Lower leg skin (tissue), 4 donors: ENCODE measurements around the gene DNAI7. TPM values are rescaled to one million over a fixed set of nuclear protein-coding genes. Genes with fewer than 3 reads are reported as not detected.

Experiments used
- DNase-seq, 2 donors: peaks; one replicate each; pipeline ENCODE4 v3.0.0-alpha.2; 2019; ENCODE audit warnings: low spot score in 2 of 2
- H3K4me3 ChIP-seq: fragments of 200-600 bp; sonication (generic); 2 replicates; pipeline ENCODE4 v1.5.1; 2017; ENCODE audit warnings: mild to moderate bottlenecking, low read depth; ENCODE audit not compliant: poor library complexity, severe bottlenecking
- POLR2A ChIP-seq, 2 donors: fragments of 450-650 bp; IDR thresholded peaks; one replicate each; pipeline ENCODE4 v1.6.1; 2016 to 2017; ENCODE audit warnings: antibody characterized with exemption in 2 of 2, mild to moderate bottlenecking in 1 of 2, moderate library complexity in 1 of 2
- WGBS, 2 donors: methylation state at CpG; one replicate each; pipeline ENCODE4 v1.1.5; 2018; 5-methylcytosine and 5-hydroxymethylcytosine counted together
- intact Hi-C: fragments of 100-400 bp; cut with DNase I; formaldehyde crosslinking; loops from one replicate; pipeline ENCODE4 v1.15.0; 2023; ENCODE audit warnings: low total_unique reads
- total RNA-seq, 4 donors: library from RNA; depleted of rRNA; stranded (reverse); fragments of >200 nt; gene quantifications; one replicate each; pipeline ENCODE4 v1.1.0, GENCODE V29; 2016
- TF ChIP-seq, protein P1 (sequence below), 3 donors: fragments of 450-650 bp; IDR thresholded peaks; one replicate each; pipeline ENCODE4 v1.5.1; 2016; ENCODE audit warnings: antibody characterized with exemption in 3 of 3, mild to moderate bottlenecking in 3 of 3, moderate library complexity in 2 of 3

Gene DNAI7
- total RNA-seq, 4 donors from 2014 or later: 1.0 to 3.4 (median 2.1) TPM

DNA sequence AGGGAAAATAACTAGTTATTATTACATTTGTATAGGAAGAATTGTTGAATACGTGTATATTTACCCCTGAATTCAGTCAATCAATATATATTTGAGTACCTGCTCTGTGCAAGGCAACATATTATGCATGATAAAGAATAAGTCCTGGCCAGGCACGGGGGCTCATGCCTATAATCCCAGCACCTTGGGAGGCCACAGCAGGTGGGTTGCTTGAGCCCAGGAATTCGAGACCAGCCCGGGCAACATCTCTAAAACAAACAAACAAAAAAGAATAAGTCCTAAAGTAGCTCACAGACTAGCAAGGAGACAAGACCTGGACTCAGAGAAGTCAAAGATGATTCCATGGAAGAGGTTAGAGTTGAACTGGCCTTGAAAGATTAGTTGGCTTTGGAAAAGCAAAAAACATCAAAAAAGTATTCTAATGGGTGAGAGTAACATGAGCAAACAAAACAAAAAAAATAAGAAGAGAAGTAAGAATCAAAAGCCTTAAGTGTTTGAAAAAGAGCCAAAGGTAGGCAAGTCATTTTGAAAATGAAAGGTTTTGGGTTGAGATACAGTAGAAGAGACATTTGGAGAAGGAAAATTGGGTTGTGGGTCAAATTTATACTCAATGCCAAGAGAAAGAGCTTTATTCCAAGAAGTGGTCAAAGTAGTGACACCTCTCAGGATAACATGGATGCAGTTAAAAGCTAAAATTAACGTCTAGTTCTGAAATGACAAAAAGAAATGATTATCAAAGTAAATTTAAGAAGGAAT, 130.9 kb downstream of the DNAI7 start:
- TF ChIP-seq, protein P1, sequence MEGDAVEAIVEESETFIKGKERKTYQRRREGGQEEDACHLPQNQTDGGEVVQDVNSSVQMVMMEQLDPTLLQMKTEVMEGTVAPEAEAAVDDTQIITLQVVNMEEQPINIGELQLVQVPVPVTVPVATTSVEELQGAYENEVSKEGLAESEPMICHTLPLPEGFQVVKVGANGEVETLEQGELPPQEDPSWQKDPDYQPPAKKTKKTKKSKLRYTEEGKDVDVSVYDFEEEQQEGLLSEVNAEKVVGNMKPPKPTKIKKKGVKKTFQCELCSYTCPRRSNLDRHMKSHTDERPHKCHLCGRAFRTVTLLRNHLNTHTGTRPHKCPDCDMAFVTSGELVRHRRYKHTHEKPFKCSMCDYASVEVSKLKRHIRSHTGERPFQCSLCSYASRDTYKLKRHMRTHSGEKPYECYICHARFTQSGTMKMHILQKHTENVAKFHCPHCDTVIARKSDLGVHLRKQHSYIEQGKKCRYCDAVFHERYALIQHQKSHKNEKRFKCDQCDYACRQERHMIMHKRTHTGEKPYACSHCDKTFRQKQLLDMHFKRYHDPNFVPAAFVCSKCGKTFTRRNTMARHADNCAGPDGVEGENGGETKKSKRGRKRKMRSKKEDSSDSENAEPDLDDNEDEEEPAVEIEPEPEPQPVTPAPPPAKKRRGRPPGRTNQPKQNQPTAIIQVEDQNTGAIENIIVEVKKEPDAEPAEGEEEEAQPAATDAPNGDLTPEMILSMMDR (IDR thresholded peaks at IDR 0.05): no peak
- no peak for TF ChIP-seq POLR2A (IDR thresholded peaks at IDR 0.05)
- DNase-seq: no peak
- 78 to 83% methylated on average over 5 of the region's 5 CpGs for WGBS, 2 donors
- intact Hi-C loops: no loop called here
- no peak overlapping the region for H3K4me3 ChIP-seq

DNA sequence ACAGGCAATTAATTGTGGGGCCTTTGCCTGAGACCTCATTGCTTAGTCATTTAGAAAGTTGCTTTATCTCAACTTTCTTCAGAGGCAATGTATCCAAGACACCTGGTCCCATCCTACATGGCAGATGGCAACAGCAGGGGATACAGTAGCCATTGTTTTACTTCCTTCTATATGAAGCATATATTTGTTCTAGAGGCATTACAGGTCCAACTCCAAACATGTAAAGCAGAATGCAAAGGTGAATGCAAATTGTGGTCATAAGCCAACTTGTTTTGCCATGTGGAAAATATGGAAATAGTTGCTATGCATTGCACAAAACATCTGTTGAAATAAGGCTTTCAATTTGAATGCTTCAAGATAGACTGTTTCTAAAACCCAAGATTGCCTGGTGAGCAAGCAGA, 136.3 kb downstream of the DNAI7 start:
- intact Hi-C loops: no loop called here
- TF ChIP-seq POLR2A (IDR thresholded peaks at IDR 0.05): no peak
- TF ChIP-seq, protein P1 (IDR thresholded peaks at IDR 0.05): no peak
- DNase-seq: no peak
- H3K4me3 ChIP-seq: no peak overlapping the region

Other genes with a start within 250 kb of the DNAI7 start
- gene BCAT1, start 246.1 kb downstream of the DNAI7 start, total RNA-seq: 1 to 10 TPM; 1.0 to 4.6 (median 2.8) TPM
- gene ETFRF1, start 77 bp upstream of the DNAI7 start, total RNA-seq: 10 to 100 TPM; 26.1 to 59.9 (median 38.0) TPM
- gene KRAS, start 55.8 kb upstream of the DNAI7 start, total RNA-seq: 10 to 100 TPM; 12.0 to 20.7 (median 15.4) TPM